ENCODE results near the gene DLX5.

The DLX5 gene

DNA sequence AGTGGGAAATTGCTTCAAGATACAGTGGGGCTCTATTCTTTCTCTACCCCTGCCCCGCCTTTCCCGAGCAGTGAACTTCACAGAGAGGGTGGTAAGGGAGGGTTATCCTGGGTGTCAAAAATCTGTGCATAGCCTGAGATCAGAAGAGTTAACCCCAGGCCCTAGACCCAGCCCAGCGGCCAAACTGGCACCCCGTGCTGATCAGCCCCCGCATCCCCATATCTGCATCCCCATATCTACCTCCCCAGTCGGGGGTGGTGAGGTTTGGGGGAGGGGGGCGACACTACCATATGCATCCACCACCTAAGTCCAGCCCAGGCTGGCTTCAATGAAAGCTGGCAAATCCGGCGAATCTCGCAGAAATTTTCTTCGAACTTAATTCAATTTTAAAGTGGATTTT, 26.3 kb downstream of the DLX5 start:
- Histone ChIP-seq H3K27me3 (ENCODE audit: control insufficient read depth, insufficient read depth, low read length) (peaks cover 42% of the 10 kb centered on the region), H3K4me3 (ENCODE audit: low read length) (no peak overlapping the region), H3K36me3 (ENCODE audit: control insufficient read depth, insufficient read depth, low read length) (no peaks in the 10 kb centered on the region), H3K27ac (ENCODE audit: low read depth, low read length) (no peak overlapping the region), H3K4me1 (ENCODE audit: control insufficient read depth, insufficient read depth, low read length) (no peaks in the 10 kb centered on the region), H3K9ac (ENCODE audit: low read length) (no peak overlapping the region)

DNA sequence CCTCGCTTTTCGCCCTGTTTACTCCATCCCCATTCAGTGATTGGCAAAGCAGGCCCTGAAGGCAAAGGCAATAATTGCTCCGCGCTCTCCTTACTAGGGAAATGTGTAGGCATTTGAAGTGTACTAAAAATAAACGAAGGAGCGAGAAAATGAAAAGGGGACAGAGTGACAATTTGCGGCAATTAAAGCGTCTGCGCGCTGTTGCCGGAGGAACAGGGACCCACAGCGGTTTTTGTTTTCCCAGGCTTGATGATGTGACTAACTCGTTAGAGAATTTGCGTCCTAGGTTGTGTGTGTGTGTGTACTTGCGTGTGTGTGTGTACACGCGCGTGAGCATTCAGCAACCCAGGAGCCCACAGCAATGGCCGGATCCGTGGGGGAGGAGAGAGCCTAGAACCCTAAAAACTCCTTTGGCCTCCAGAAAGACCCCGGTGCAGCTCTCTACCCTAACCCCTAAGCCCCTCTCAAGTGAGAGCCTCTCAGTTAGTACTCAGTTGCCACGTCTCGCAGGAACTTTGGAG, 27.1 kb downstream of the DLX5 start:
- Histone ChIP-seq H3K4me3 (ENCODE audit: low read length) (no peak overlapping the region), H3K9ac (ENCODE audit: low read length) (no peak overlapping the region), H3K4me1 (ENCODE audit: control insufficient read depth, insufficient read depth, low read length) (no peaks in the 10 kb centered on the region), H3K36me3 (ENCODE audit: control insufficient read depth, insufficient read depth, low read length) (no peaks in the 10 kb centered on the region), H3K27ac (ENCODE audit: low read depth, low read length) (no peak overlapping the region), H3K27me3 (ENCODE audit: control insufficient read depth, insufficient read depth, low read length) (peaks cover 42% of the 10 kb centered on the region)

DNA sequence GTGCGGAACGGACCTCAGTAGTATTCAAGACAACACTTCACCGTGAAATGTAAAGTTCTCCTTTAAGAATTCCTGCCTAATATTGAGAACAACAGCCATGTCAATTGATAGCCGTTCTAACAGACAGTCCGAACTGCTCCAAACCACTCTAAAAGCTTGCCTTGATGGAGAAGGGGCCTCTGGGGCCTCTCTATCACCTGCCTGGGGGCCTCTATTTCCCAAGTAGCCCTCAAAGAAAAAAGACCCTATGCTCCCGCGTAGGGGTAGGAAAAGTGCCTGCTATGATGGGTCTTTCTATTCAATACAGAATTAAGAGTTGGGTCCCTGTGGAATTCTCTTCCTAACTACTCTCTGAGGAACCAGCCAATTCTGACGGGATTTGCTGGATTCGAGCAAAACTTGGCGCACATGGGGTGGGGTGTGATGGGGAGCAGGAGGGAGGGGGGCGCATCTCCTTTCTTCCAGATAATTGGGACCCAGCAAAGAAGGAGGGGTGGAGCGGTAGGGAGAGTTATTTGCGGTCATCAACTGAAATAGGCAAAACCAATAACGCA, 27.6 kb downstream of the DLX5 start:
- Histone ChIP-seq H3K27ac (ENCODE audit: low read depth, low read length) (no peak overlapping the region), H3K4me1 (ENCODE audit: control insufficient read depth, insufficient read depth, low read length) (no peaks in the 10 kb centered on the region), H3K4me3 (ENCODE audit: low read length) (no peak overlapping the region), H3K27me3 (ENCODE audit: control insufficient read depth, insufficient read depth, low read length) (peaks cover 40% of the 10 kb centered on the region), H3K36me3 (ENCODE audit: control insufficient read depth, insufficient read depth, low read length) (no peaks in the 10 kb centered on the region), H3K9ac (ENCODE audit: low read length) (no peak overlapping the region)

DNA sequence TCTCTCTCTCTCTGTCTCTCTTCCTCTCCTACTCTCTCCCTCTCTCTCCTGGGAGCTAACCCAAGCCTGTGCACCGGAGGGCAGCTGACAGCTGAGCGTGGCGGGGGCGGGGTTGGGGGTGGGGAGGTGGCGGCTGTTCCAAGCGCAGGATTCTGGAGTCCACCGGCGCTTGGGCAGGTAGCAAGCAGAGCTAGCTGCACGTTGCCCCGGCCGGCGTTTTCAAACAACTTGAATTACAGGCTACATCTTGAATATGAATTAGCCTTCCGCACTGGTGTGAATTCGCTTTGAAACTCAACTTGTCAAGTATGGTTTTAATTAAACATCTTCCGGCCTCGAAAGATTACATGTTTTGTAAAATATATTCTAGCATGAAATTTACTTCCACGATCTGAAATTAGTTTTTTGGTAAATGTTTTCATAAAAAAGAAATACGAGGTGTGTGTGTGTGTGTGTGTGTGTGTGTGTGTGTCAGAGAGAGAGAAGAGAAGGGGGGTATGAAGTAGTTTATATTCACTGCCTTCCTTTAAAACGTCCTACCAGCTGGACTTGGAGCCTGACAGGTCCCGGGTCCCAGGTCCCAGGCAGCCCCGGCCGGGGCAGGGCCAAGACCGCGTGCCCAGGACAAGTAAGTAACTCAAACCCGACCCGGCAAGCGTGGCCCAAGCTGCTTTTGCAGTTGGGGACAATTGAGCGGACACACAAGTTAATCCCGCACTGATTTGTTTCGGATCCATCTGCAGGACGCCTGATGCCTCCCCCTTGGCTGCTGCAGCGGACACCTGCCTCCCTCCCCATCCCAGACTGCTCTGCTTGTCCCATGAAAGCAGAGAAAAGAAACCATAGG, 28.3 kb downstream of the DLX5 start:
- H3K27me3 ChIP-seq (ENCODE audit: control insufficient read depth, insufficient read depth, low read length): peaks cover 35% of the 10 kb centered on the region
- H3K4me3 ChIP-seq (ENCODE audit: low read length): no peak overlapping the region
- no peak overlapping the region for H3K27ac ChIP-seq (ENCODE audit: low read depth, low read length)
- H3K36me3 ChIP-seq (ENCODE audit: control insufficient read depth, insufficient read depth, low read length): no peaks in the 10 kb centered on the region
- H3K4me1 ChIP-seq (ENCODE audit: control insufficient read depth, insufficient read depth, low read length): no peaks in the 10 kb centered on the region
- no peak overlapping the region for H3K9ac ChIP-seq (ENCODE audit: low read length)

DNA sequence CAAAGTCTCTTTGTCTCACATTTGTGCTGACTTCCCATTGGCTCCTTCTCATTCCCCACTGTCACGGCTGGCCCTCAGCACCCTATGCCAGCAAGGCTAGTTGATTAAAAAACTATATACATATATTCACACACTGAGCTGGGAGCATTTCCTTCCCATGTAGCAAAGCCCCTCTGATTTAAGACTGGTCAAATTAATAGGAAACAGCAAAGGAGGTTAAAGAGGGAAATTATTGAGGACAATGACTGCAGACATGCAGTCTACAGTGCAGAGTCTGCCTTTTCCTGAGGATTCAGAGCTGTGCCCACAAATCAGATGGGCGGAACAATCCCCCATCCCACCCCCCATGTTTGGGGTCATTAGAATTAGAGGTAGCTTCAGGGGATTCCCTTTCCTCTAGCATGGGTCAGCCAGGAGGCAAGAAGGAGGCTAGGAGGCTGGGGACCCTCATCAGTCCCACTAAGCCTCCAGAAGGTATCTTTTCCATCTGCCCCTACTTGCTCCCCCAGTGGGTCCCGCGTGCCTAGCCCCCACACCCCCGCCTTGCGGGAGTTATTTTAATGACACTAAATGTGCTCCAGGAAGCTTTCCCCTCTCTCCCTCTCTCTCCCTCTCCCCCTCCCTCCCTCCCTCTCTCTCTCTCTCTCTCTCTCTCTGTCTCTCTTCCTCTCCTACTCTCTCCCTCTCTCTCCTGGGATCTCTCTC, 29.1 kb downstream of the DLX5 start:
- peaks cover 35% of the 10 kb centered on the region for H3K27me3 ChIP-seq (ENCODE audit: control insufficient read depth, insufficient read depth, low read length)
- no peaks in the 10 kb centered on the region for H3K4me1 ChIP-seq (ENCODE audit: control insufficient read depth, insufficient read depth, low read length)
- H3K9ac ChIP-seq (ENCODE audit: low read length): no peak overlapping the region
- H3K4me3 ChIP-seq (ENCODE audit: low read length): no peak overlapping the region
- no peak overlapping the region for H3K27ac ChIP-seq (ENCODE audit: low read depth, low read length)
- H3K36me3 ChIP-seq (ENCODE audit: control insufficient read depth, insufficient read depth, low read length): no peaks in the 10 kb centered on the region

DNA sequence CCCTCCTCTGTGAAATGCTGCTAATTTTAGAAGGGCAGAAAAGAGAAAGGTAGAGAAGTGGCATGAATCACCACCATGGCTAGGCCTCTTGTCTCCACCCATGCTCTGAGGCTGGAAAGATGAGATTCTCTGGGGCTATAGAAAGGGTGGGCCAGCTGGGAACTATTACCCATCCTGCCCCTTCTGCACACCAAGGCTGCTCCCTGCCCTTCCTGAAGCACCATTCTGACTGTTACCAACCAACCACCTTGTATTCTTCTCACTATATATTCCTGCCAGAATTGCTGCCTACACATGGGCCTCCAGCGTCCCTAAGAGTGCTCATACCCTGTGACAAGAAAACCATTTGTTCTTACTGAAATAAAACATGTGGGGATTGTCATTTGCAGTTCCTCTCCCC, 30.7 kb downstream of the DLX5 start:
- Histone ChIP-seq H3K4me1 (ENCODE audit: control insufficient read depth, insufficient read depth, low read length) (no peaks in the 10 kb centered on the region), H3K4me3 (ENCODE audit: low read length) (no peak overlapping the region), H3K36me3 (ENCODE audit: control insufficient read depth, insufficient read depth, low read length) (no peaks in the 10 kb centered on the region), H3K9ac (ENCODE audit: low read length) (no peak overlapping the region), H3K27me3 (ENCODE audit: control insufficient read depth, insufficient read depth, low read length) (peaks cover 33% of the 10 kb centered on the region), H3K27ac (ENCODE audit: low read depth, low read length) (no peak overlapping the region)

DNA sequence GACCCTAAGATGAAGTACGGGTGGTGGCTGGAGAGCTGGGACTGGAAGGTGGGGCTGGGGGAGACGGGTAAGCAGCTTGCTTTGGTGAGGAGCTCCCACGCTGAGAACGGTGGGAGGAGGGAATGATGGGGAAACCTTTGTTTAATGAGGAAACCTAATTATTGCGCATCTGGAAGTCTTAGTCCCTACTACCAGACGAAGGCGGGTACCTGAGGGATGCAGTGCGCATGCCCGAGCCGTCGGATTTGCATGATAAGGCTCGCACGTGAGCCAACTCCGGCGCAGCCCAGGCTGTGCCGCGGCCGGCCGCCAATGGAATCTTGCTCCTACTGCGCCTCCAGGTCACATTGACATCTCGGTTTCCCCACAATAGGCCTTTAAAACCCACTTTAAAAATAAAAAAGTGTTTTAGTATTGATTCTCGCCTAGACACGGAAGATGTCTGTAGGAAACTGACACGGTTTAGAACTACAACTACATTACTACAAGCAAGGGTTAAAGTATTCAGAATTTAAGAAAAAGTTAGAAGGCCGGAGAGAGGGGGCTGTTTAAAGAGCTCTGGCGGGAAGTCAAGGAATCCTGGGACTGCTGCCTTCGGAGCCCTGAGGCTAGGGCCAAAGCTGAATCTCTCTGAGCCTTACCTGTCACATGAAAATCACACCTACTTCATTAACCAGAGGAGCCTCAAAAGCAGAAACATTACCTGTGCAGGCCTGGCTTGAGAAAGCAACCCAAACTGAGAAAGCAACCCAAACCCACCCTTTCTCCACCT, 31.4 kb downstream of the DLX5 start:
- Histone ChIP-seq H3K9ac (ENCODE audit: low read length) (no peak overlapping the region), H3K4me1 (ENCODE audit: control insufficient read depth, insufficient read depth, low read length) (no peaks in the 10 kb centered on the region), H3K27ac (ENCODE audit: low read depth, low read length) (no peak overlapping the region), H3K4me3 (ENCODE audit: low read length) (no peak overlapping the region), H3K27me3 (ENCODE audit: control insufficient read depth, insufficient read depth, low read length) (peaks cover 33% of the 10 kb centered on the region), H3K36me3 (ENCODE audit: control insufficient read depth, insufficient read depth, low read length) (no peaks in the 10 kb centered on the region)

DNA sequence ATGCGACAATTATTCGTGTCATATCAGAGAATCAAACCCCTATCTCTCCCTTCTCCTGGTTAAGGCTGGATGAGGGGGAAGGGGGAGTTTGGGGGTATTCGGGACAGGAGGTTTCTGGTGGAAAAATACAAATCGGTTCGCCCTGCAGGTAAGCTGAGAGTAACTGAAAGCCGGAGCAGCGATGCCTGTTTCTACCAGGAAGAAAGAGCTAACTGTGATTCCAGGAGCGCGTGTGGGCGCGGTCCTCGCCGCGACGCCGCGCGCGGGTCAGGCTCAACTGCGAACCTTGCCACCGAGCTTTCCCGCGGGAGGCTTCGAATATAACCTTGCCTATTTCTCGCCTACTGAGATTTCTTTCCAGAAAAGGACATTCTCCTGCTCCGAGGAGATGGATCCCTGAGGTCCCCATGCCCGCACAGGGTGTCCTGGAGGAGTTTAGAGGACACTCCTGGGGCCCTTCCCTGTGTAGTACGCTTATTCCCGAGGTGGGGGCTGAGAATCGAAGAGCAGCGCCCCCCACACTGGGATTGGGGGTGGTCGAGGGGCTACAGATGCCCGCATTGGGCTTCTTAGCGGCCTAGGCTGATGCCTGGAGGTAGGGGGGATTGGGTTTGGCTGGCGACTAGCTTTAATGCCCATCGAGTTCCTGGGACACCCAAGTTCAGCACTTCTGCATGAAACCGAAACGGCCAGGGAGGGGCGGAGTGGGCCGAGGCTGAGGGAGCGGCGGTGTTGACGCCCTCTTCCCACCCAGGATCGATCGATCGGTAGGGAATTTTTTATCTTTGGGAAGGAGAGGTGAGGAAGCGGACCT, 32.2 kb downstream of the DLX5 start:
- no peak overlapping the region for H3K9ac ChIP-seq (ENCODE audit: low read length)
- H3K4me1 ChIP-seq (ENCODE audit: control insufficient read depth, insufficient read depth, low read length): no peaks in the 10 kb centered on the region
- H3K27me3 ChIP-seq (ENCODE audit: control insufficient read depth, insufficient read depth, low read length): peaks cover 27% of the 10 kb centered on the region
- no peak overlapping the region for H3K4me3 ChIP-seq (ENCODE audit: low read length)
- no peak overlapping the region for H3K27ac ChIP-seq (ENCODE audit: low read depth, low read length)
- no peaks in the 10 kb centered on the region for H3K36me3 ChIP-seq (ENCODE audit: control insufficient read depth, insufficient read depth, low read length)

DNA sequence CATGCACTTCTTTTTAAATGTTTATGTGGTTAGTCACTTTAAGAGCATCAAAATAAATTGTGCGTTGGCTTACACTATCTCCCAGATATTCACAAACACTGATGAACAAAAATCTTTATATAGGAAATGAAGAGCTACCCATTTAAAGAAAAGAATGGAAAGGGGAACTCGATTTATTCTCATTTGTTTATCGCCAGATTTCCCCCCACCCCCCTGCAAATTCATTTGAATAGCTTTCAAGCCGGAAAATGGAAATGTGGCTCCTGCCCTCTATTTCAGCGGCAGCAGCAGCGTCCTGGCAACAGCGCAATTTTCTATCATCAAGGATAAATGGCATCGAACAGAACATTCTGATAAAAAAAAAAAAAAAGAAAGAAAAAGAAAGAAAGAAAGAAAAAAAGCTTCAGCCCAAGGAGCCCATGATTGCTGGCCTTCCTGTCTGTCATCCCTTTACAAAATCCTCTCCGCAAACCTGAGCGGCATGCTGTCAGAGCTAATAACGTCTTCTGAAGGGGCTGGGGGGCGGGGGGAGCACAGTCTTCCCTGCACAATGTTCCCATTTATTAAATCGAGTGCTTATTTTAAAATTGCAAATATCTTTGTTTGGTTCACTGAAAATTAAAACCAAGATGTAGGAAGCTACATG, 33.0 kb downstream of the DLX5 start:
- Histone ChIP-seq H3K27me3 (ENCODE audit: control insufficient read depth, insufficient read depth, low read length) (peaks cover 25% of the 10 kb centered on the region), H3K27ac (ENCODE audit: low read depth, low read length) (no peak overlapping the region), H3K36me3 (ENCODE audit: control insufficient read depth, insufficient read depth, low read length) (no peaks in the 10 kb centered on the region), H3K9ac (ENCODE audit: low read length) (no peak overlapping the region), H3K4me3 (ENCODE audit: low read length) (no peak overlapping the region), H3K4me1 (ENCODE audit: control insufficient read depth, insufficient read depth, low read length) (no peaks in the 10 kb centered on the region)

DNA sequence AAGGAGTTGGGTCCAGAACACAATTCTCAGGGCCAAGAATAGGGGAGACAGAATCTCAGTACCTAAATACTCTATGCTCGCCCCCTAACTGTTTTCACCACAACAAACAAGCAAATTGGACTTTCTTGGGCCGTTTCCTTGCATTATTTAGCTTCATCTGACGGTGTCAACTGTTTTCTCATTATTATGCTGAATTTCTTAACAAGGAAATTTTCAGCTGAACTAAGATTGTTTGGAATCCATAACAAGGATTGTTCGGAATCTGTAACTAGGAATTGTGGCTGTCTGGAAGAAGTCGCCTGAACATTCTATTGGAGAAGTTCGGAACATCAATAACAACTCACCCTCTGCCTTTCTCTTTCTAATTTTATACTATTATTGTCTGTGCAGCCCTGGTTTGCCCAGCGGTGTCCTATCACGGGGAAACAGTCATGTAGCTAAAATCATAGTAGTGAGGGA, 34.7 kb downstream of the DLX5 start:
- Histone ChIP-seq H3K9ac (ENCODE audit: low read length) (no peak overlapping the region), H3K4me3 (ENCODE audit: low read length) (no peak overlapping the region), H3K4me1 (ENCODE audit: control insufficient read depth, insufficient read depth, low read length) (no peaks in the 10 kb centered on the region), H3K27me3 (ENCODE audit: control insufficient read depth, insufficient read depth, low read length) (peaks cover 22% of the 10 kb centered on the region), H3K27ac (ENCODE audit: low read depth, low read length) (no peak overlapping the region), H3K36me3 (ENCODE audit: control insufficient read depth, insufficient read depth, low read length) (no peaks in the 10 kb centered on the region)

DNA sequence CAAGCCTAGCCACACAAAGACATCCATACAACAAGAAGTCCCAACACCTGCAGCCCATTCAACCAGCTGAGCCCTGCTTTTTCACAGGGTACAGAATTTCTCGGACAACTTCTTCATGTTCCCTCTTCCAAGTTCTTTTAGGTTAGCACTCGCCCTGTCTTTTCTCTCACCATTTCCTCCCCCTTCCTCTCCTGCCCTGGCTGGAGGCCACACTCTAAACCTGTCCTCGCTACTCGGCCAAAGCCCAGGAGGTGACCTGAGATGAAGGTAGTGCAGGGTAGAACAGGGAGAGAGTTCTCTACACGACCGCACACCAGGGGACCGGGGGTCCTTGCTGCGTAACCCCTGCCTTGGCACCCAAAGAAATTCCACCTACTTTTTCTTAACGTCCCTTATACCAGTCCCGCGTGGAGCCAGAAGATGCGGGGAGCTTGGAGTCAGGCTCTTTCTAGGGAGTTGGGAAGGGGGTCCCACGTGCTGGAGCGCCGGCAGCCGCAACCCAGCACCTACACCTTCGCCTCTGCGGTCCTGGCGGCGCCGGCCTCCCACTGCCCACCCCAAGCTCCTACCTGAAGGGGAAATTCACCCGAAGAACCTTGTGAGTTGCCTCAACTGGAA, 35.3 kb downstream of the DLX5 start:
- no peak overlapping the region for H3K4me3 ChIP-seq (ENCODE audit: low read length)
- H3K27me3 ChIP-seq (ENCODE audit: control insufficient read depth, insufficient read depth, low read length): peaks cover 22% of the 10 kb centered on the region
- H3K4me1 ChIP-seq (ENCODE audit: control insufficient read depth, insufficient read depth, low read length): no peaks in the 10 kb centered on the region
- H3K36me3 ChIP-seq (ENCODE audit: control insufficient read depth, insufficient read depth, low read length): no peaks in the 10 kb centered on the region
- H3K9ac ChIP-seq (ENCODE audit: low read length): no peak overlapping the region
- H3K27ac ChIP-seq (ENCODE audit: low read depth, low read length): no peak overlapping the region
